ENCODE results near the gene MTRR.
A peak's percentile ranks its signal among the peaks of the same experiment; 100 is the strongest.

The MTRR gene

GRCh38 chr5:7857926-7858632 lies 10.9 kb upstream of the MTRR start:
- DNase-seq = no peak

GRCh38 chr5:7866196-7866595 lies 2.8 kb upstream of the MTRR start:
- no peak for DNase-seq

GRCh38 chr5:7867260-7867659 lies 1.7 kb upstream of the MTRR start:
- DNase-seq = no peak

- no peak for DNase-seq
These were observed 548 bp upstream of the MTRR start for GRCh38 chr5:7868427-7868772.

DNA sequence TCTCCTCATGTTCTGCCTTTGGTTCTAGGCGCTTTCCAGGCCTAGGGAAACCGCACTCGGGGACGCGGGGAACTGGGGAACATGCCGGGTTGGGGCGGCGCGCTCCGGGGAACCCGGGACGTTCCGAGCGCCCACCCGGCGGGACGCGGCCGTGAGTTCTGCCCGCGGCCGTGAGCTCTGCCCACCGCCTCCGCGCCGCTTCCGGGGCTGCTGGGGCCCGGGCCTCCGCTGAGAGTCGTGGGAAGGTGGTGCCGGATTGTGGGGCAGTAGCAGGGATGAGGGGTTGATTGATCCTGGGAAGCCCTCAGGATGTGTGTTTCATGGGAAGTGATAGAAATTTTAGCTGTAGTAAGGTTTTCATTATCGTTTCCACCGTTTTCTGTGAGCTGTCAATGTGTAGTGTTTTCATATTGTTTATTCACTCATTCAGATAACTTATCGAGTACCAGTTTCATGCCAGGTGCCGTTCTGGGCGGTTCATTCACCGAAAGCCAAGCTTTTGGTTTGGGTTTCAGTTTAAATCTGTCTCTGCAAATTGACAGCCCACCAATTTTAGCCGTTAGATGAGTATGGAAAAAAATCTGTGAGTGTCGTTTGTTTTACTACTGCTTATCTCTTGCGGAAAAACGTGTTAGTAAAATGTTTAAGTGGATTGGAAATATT lies 657 bp downstream of the MTRR start:
- no peak for DNase-seq

- no peak for DNase-seq
These were observed 2.7 kb downstream of the MTRR start for GRCh38 chr5:7871653-7872052.

- DNase-seq = no peak
These were observed 3.7 kb downstream of the MTRR start for GRCh38 chr5:7872517-7873130.

- DNase-seq = no peak
These were observed 4.3 kb downstream of the MTRR start for GRCh38 chr5:7873216-7873615.

DNA sequence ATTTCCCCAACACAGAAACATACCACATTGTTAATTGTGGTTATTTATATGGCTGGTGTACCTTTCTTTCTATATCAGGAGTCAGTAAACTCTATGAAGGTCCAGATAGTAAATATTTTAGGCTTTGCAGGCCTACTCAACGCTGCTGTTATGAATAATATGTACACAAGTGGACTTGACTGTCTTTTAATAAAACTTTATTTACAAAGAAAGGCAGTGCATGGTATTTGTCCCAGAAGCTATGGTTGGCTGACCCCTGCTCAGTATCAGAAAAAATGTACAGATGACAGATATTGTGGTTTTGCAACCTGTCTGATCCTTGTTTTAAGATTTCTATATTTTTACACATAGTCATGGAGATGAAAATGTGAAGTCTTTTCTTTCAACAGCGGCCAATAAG lies 5.7 kb downstream of the MTRR start:
- DNase-seq = no peak

DNA sequence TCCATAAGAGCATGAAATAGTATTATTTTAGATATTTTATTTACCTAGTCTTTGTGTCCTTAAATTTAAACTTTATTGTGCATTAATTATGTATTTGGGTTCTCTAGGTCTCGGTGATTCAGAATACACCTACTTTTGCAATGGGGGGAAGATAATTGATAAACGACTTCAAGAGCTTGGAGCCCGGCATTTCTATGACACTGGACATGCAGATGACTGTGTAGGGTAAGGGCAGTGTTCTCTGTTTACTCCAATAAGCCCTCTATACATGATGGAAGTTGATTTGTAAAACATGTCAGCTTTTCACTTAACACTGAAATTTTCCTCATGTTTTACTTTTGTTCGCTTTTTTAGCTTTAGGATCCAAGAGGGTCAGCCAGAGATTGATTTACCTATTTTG lies 6.2 kb downstream of the MTRR start:
- DNase-seq = no peak

DNA sequence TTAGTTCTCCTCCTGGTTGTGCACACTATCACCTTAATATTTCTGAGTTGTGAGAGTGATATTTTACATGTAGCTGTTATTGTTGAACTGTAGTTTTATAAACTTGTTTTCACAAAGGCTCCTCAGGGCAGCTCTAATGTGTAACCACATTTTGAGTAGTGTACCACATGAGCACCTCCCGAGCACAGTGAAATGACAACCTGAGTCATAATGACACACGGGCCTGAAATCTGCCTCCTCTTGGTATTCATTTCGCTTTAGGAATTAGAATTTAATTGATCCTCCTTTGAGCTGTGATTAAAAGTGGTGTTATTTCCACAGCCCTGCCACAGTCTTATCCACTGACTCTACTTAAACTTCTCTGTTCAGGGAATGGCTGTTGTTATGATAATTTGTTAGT lies 7.9 kb downstream of the MTRR start:
- DNase-seq = no peak

- DNase-seq = no peak
These were observed 8.9 kb downstream of the MTRR start for GRCh38 chr5:7877851-7878250.

DNA sequence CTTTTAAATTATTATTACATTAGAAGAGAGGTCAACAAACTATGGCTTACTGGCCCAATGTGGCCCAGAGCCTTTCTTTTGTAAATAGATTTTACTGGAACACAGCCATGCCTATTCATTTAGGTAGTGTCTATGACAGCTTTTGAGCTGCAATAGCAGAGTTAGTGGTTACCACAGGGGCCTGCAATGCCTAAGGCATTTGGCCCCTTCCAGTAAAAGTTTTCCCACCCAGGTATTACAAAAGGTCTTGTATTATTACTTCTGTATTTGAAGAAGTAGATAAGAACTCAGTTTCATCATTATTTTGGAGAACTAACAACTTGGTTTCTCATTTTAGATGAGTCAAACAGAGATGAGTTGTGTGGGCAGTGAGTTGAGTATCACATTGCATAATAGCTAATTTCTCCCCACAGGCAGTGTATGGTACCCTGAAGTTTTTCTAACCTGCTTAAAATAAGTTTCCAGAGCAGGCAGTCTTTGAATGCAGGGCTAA lies 9.5 kb downstream of the MTRR start:
- DNase-seq = no peak

DNA sequence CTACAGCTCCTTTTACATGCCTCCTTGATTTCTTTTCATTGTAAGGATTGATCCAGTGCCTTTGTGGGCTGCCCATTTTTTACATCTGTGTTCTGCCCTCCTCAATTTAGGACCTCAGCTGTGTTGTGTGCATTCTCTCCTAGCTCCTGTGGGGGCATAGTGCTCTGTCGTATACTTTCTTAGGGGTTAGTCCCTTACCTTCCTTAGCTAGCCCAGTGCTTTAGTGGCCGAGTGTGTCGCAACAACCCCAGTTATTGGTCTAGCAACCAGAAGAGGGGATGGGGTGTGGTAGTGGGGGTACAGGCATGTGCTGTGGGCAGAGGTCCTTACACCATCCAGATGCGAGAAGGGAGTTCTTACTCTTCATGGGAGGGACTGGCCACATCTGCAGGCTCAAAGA lies 12.1 kb downstream of the MTRR start:
- no peak for DNase-seq

- no peak for DNase-seq
These were observed 12.9 kb downstream of the MTRR start for GRCh38 chr5:7881816-7882215.

DNA sequence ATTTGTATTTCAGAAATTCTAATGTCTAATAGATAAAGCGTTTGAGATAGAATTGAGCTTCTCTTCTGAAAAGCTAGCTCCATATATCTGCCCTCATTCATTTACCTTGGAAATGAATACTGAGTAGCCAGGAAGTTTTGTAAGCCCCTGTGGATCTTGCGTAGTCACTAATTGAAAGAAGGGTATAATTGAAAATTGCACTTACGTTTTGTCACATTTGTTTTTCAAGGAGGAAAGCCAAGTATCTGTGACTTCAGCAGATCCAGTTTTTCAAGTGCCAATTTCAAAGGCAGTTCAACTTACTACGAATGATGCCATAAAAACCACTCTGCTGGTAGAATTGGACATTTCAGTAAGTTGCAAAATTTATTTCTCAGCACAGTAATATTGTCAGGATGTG lies 14.0 kb downstream of the MTRR start:
- no peak for DNase-seq

DNA sequence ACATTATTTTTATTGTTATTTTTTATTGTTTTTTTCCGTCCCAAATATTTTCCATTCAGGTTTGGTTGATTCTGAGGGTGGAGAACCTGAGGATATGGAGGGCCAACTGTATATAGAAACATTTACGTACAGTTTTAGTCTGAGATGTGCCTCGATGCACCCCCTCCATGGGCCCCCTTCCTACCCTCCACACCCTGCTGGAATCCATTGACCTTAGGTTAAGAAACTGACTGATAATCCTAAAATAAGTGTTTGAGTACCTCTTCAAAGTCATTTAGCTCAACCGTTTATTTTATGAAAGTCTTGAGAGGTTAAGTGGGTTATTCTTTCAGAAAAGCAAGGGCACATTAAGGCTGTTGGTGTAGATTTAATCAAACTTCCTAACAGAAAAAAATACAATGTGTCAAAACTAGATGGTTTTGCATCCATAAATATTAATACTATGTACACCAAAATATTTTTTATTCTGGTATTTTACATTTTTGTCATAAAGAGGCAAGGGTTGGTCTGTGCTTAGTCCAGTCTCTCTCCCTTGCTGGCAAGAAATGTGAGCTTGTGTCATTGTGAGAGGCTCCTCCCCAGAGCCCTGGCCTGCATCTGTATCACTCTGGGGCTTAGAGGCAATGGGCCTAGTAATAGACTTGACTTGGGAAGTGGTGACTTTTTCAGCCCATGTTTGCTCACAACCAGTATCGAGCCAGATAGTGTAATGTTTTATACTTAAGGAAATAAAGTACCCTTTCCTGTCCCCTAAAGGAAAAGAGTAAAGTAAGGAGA lies 15.7 kb downstream of the MTRR start:
- no peak for DNase-seq

- DNase-seq = no peak
These were observed 18.0 kb downstream of the MTRR start for GRCh38 chr5:7886849-7887475.

GRCh38 chr5:7888901-7889300 lies 20.0 kb downstream of the MTRR start:
- no peak for DNase-seq

- no peak for DNase-seq
These were observed 25.5 kb downstream of the MTRR start for GRCh38 chr5:7894439-7894838.

DNA sequence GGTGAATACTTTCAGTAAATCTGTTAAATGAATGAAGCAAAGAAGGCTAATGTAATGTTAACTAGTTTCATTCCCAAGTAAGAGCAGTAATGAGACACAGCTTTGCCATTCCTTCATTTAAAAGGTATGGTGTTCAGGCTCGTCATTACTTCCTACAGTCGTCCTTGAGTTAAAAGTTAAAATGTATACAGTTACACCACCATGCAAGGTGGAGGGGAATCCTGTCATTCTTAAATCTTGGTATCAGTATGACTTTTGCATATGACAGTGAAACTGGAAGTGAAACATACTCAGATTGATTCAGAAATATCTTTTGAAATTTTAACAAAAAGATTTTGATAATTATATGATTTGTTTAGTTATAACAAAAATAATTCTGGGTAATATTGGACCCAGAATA lies 25.9 kb downstream of the MTRR start:
- DNase-seq = no peak

DNA sequence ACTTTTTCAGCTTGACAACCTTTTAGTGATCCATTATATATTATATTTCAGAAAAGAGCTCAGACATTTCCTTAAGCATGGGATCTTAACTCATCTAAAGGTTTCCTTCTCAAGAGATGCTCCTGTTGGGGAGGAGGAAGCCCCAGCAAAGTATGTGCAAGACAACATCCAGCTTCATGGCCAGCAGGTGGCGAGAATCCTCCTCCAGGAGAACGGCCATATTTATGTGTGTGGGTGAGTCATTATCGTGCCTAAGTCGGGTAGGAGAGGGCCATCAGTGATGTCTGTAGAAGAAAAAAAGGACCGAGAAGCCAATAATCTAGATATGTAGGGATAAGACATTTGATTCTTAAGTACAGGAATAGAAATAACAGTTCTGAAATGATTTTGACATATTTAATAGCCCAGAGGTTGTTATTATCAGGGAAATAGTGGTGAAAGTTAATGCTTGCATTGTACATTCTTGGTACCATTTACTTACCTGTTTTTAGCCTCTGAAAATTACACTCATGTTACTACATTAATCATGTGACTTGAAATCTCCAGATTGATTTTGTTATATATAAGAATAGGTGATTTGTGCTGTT lies 28.2 kb downstream of the MTRR start:
- DNase-seq = peak; percentile 43

- DNase-seq = no peak
These were observed 33.3 kb downstream of the MTRR start for GRCh38 chr5:7902201-7902600.

Data from SHP77 treated with DMSO at 0.1 percent for 48 hours (cell line).